Karpas-422 (cell line): ENCODE results near the gene MLLT3. TPM values are rescaled to one million over a fixed set of nuclear protein-coding genes. Genes with fewer than 3 reads are reported as not detected.

Experiments
- DNase-seq: peaks from one replicate; pipeline ENCODE4 v3.0.0-alpha.2; 2015
- H2AFZ ChIP-seq: fragments of 200-600 bp; sonication (generic); 2 replicates; pipeline ENCODE4 v1.6.1; 2014; ENCODE audit warnings: antibody characterized with exemption, low read length, mixed read lengths
- H3K27ac ChIP-seq: fragments of 200-600 bp; sonication (generic); 2 replicates; pipeline ENCODE4 v1.5.1; 2014; ENCODE audit warnings: mild to moderate bottlenecking, low read length, moderate library complexity
- H3K27me3 ChIP-seq: fragments of 200-600 bp; sonication (generic); 2 replicates; pipeline ENCODE4 v1.6.1; 2014; ENCODE audit warnings: low read length, mixed read lengths
- H3K36me3 ChIP-seq: fragments of 200-600 bp; sonication (generic); 2 replicates; pipeline ENCODE4 v1.6.1; 2014; ENCODE audit warnings: low read length, mixed read lengths; ENCODE audit not compliant: insufficient read depth
- H3K4me1 ChIP-seq: fragments of 200-600 bp; sonication (generic); 2 replicates; pipeline ENCODE4 v1.6.1; 2014; ENCODE audit warnings: mild to moderate bottlenecking, low read length, mixed read lengths
- H3K4me2 ChIP-seq: fragments of 200-600 bp; sonication (generic); 2 replicates; pipeline ENCODE4 v1.6.1; 2014; ENCODE audit warnings: low read length, low read depth, mild to moderate bottlenecking; ENCODE audit not compliant: poor library complexity, severe bottlenecking
- H3K4me3 ChIP-seq: fragments of 200-600 bp; sonication (generic); 2 replicates; pipeline ENCODE4 v1.5.1; 2014; ENCODE audit warnings: mild to moderate bottlenecking, antibody characterized with exemption, low read length, mixed read lengths
- H3K79me2 ChIP-seq: fragments of 200-600 bp; sonication (generic); 2 replicates; pipeline ENCODE4 v1.6.1; 2014; ENCODE audit warnings: mild to moderate bottlenecking, low read length, mixed read lengths
- H3K9ac ChIP-seq: fragments of 200-600 bp; sonication (generic); 2 replicates; pipeline ENCODE4 v1.6.0; 2014; ENCODE audit warnings: low read length
- H3K9me2 ChIP-seq: fragments of 200-600 bp; sonication (generic), shearing (Covaris generic); replicated peaks from 2 replicates; pipeline ENCODE4 v1.6.0; 2014; ENCODE audit warnings: mild to moderate bottlenecking, low read length, moderate library complexity; ENCODE audit not compliant: insufficient read depth
- H3K9me3 ChIP-seq: fragments of 300-700, 200-600 bp; sonication (generic); 2 replicates; pipeline ENCODE4 v1.6.1; 2014; ENCODE audit warnings: low read length, mixed read lengths
- H4K20me1 ChIP-seq: fragments of 200-600 bp; sonication (generic); 2 replicates; pipeline ENCODE4 v1.6.1; 2014; ENCODE audit warnings: mild to moderate bottlenecking, antibody characterized with exemption, low read length, low read depth; ENCODE audit not compliant: insufficient read depth
- total RNA-seq: library from RNA; depleted of rRNA; stranded (reverse); fragments of >200 nt; shearing (Covaris generic); gene quantifications from 2 replicates; pipeline ENCODE4 v1.2.3, GENCODE V29; 2014; ENCODE audit warnings: low replicate concordance

MLLT3 gene
- total RNA-seq, 1 experiment from 2014 or later = 5.8 TPM

DNA sequence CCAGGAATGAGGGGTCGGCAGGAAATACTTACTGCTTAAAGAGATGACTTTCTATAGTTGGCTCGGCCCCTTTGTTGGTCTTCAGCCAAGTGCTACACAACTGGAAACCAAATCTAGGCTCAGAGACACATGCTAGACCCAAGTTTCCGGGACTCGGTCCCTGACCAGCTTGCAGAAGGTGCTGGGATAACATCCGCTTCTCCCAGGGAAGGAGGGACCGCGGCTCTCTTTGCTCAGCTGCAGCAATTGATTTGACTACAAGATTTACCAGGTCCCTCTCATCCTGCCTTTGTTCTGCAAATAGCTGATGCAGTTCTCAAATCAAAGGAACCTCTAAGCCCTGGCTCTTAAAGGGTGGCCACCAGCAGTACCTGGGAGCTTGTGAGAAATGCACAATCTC is 314.7 kb downstream of the MLLT3 start:
- H3K4me2 ChIP-seq = no peak overlapping the region
- no peak overlapping the region for H3K9ac ChIP-seq
- H3K4me3 ChIP-seq = no peak overlapping the region
- no peaks in the 10 kb centered on the region for H3K9me3 ChIP-seq
- no peaks in the 10 kb centered on the region for H3K27me3 ChIP-seq
- H2AFZ ChIP-seq = no peak overlapping the region
- H3K9me2 ChIP-seq = no peaks in the 10 kb centered on the region
- H3K4me1 ChIP-seq = no peaks in the 10 kb centered on the region
- no peaks in the 10 kb centered on the region for H4K20me1 ChIP-seq
- no peak for DNase-seq
- H3K27ac ChIP-seq = no peak overlapping the region
- H3K36me3 ChIP-seq = no peaks in the 10 kb centered on the region
- H3K79me2 ChIP-seq = no peaks in the 10 kb centered on the region

DNA sequence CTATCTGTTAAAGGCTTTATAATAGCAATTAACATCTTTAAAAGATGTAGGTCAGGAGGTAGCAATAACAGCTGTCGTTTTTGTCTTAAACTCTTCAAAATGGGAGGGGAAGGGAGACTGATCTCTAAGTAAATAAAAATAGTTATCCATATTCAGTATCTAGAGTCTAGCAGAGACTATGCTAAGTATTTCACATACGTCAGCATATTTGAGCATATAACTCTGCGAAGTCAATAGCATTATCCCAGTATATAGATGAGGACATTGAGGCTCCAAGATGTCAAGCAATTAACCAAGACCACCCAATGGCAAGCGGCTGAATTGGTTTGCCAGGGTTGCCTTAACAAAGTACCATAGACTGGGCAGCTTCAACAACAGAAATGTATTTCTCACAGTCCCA is 316.8 kb downstream of the MLLT3 start:
- H4K20me1 ChIP-seq = no peaks in the 10 kb centered on the region
- no peak overlapping the region for H3K27ac ChIP-seq
- H3K27me3 ChIP-seq = 0 out of 2 replicates have a peak, but pooled peaks cover 2% of the 10 kb centered on the region
- H2AFZ ChIP-seq = no peak overlapping the region
- H3K4me1 ChIP-seq = no peaks in the 10 kb centered on the region
- no peak overlapping the region for H3K9ac ChIP-seq
- no peak overlapping the region for H3K4me2 ChIP-seq
- no peak overlapping the region for H3K4me3 ChIP-seq
- no peaks in the 10 kb centered on the region for H3K36me3 ChIP-seq
- H3K79me2 ChIP-seq = no peaks in the 10 kb centered on the region
- no peaks in the 10 kb centered on the region for H3K9me3 ChIP-seq
- DNase-seq = no peak
- no peaks in the 10 kb centered on the region for H3K9me2 ChIP-seq

DNA sequence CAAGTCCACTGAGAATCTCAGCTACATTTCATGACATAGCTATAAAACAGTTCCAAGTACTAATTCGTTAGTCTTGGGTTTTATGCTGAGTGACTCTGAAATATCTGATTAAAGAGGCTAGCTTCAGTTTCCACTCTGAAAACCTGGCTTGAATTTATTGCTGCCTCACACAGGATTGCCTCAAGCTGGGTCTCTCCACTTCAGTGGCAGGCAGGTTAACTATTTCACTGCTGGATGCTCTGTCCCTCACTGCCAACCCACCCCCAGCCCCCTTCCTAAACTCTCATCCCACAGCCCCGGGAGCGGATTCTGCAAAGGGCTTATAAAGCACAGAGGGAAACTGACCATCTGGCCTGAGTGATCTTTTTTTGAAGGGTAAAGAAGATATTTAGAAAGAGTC is 318.3 kb downstream of the MLLT3 start:
- Histone ChIP-seq H2AFZ (no peak overlapping the region), H3K9me2 (no peaks in the 10 kb centered on the region), H4K20me1 (no peaks in the 10 kb centered on the region)

DNA sequence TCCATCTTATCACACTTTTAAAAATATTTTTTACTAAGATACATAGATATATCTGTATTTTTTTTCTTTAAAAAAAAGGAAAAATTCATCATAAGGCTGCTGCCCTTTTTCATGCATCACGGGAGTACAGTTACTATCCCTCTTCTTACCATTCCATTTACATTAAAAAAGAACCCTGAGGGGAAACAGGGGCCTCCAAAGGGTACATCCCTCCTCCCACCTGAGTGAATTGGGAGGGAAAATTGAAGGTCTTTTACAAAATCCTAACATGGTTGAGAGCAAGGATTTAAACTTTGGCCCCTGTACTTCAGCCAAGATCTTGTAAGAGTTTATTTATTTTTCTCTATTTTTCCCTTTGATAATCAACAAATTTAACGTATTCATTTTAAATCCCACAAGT is 319.2 kb downstream of the MLLT3 start:
- Histone ChIP-seq H3K27ac (no peak overlapping the region), H4K20me1 (no peaks in the 10 kb centered on the region), H3K4me3 (no peak overlapping the region), H3K9me2 (no peaks in the 10 kb centered on the region), H3K9me3 (no peaks in the 10 kb centered on the region), H3K9ac (no peak overlapping the region), H3K36me3 (no peaks in the 10 kb centered on the region), H3K4me2 (no peak overlapping the region), H3K4me1 (no peaks in the 10 kb centered on the region), H3K27me3 (0 out of 2 replicates have a peak, but pooled peaks cover 2% of the 10 kb centered on the region), H3K79me2 (no peaks in the 10 kb centered on the region), H2AFZ (no peak overlapping the region)
- DNase-seq = no peak

More for the DNA sequence above, 318.3 kb downstream of the MLLT3 start:
- Histone ChIP-seq H3K4me2 (no peak overlapping the region), H3K4me3 (no peak overlapping the region), H3K4me1 (no peaks in the 10 kb centered on the region), H3K9ac (no peak overlapping the region), H3K79me2 (no peaks in the 10 kb centered on the region), H3K9me3 (no peaks in the 10 kb centered on the region), H3K27ac (no peak overlapping the region), H3K36me3 (no peaks in the 10 kb centered on the region), H3K27me3 (0 out of 2 replicates have a peak, but pooled peaks cover 2% of the 10 kb centered on the region)
- no peak for DNase-seq

DNA sequence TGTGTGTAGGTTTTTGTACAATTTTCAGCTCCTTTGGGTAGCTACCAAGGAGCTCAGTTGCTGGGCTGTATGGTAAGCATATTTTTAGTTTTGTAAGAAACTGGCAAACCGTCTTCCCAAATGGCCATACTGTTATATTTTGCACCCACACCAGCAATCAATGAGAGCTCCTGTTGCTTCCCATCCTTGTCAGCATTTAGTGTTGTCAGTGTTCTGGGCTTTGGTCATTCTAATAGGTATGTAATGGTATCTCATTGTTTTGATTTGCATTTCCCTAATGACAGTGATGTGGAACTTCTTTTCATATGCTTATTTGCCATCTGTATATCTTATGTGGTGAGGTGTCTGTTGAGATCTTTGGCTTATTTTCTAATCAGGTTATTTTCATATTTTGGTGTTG is 320.1 kb downstream of the MLLT3 start:
- H3K9me2 ChIP-seq = no peaks in the 10 kb centered on the region
- H3K36me3 ChIP-seq = no peaks in the 10 kb centered on the region
- no peak overlapping the region for H3K4me2 ChIP-seq
- no peaks in the 10 kb centered on the region for H4K20me1 ChIP-seq
- H3K4me3 ChIP-seq = no peak overlapping the region
- H3K4me1 ChIP-seq = no peaks in the 10 kb centered on the region
- H3K27ac ChIP-seq = no peak overlapping the region
- no peaks in the 10 kb centered on the region for H3K9me3 ChIP-seq
- no peak overlapping the region for H3K9ac ChIP-seq
- 0 out of 2 replicates have a peak, but pooled peaks cover 2% of the 10 kb centered on the region for H3K27me3 ChIP-seq
- DNase-seq = no peak
- H2AFZ ChIP-seq = no peak overlapping the region
- H3K79me2 ChIP-seq = no peaks in the 10 kb centered on the region

GRCh38 chr9:20300430-20301115 is 321.7 kb downstream of the MLLT3 start:
- Histone ChIP-seq H3K9ac (no peak overlapping the region), H3K27ac (no peak overlapping the region), H3K9me3 (no peaks in the 10 kb centered on the region), H3K4me2 (no peak overlapping the region), H3K27me3 (0 out of 2 replicates have a peak, but pooled peaks cover 2% of the 10 kb centered on the region), H3K4me3 (no peak overlapping the region), H2AFZ (no peak overlapping the region), H3K79me2 (no peaks in the 10 kb centered on the region), H3K4me1 (no peaks in the 10 kb centered on the region), H3K9me2 (no peaks in the 10 kb centered on the region), H4K20me1 (no peaks in the 10 kb centered on the region), H3K36me3 (no peaks in the 10 kb centered on the region)
- DNase-seq = no peak

DNA sequence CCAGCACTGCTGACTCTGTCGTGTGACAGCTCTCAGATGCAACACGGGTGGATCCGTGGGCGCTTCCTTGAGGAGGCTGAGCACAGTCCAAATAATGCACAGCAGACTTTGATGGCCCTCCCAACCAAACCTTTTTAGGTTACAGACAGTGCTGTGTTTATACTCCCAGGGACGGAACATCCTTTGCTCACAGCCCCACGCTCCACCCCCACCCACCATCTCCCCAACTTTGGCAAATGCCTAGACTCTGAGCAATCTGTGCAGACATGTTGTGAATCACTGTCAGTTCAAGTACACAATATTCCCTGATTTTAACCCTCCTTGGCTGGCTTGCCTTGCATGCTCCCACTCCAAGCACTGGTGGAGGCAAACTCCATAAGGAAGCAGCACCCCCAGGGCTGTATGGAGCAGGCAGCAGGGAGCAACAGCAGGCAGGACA is 324.6 kb downstream of the MLLT3 start:
- Histone ChIP-seq H4K20me1 (no peaks in the 10 kb centered on the region), H3K27ac (no peak overlapping the region), H3K27me3 (0 out of 2 replicates have a peak, but pooled peaks cover 2% of the 10 kb centered on the region), H3K4me1 (no peaks in the 10 kb centered on the region), H3K79me2 (no peaks in the 10 kb centered on the region), H3K36me3 (no peaks in the 10 kb centered on the region), H3K4me2 (no peak overlapping the region), H3K4me3 (no peak overlapping the region), H3K9ac (no peak overlapping the region), H3K9me3 (no peaks in the 10 kb centered on the region), H3K9me2 (no peaks in the 10 kb centered on the region), H2AFZ (no peak overlapping the region)
- no peak for DNase-seq

DNA sequence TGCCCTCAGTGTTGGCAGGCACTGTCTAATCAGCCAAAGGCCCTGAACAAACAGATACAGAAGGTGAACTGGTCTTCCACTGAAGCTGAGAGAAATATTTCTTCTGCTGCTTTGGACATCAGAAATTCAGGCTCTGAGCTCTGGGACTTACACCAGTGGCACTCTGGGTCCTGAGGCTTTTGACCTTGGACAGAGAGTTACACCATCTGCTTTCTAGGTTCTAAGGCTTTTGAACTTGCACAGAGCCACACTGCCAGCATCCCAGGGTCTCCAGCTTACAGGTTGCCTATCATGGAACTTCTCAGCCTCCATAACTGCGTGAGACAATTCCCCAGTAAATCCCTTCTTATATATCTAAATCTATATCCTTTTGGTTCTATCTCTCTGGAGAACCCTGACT is 326.7 kb downstream of the MLLT3 start:
- no peaks in the 10 kb centered on the region for H3K27me3 ChIP-seq
- H4K20me1 ChIP-seq = no peaks in the 10 kb centered on the region
- no peak overlapping the region for H3K4me3 ChIP-seq
- H3K4me2 ChIP-seq = no peak overlapping the region
- H3K79me2 ChIP-seq = no peaks in the 10 kb centered on the region
- H3K9ac ChIP-seq = no peak overlapping the region
- H3K4me1 ChIP-seq = no peaks in the 10 kb centered on the region
- no peaks in the 10 kb centered on the region for H3K36me3 ChIP-seq
- no peaks in the 10 kb centered on the region for H3K9me2 ChIP-seq
- no peak overlapping the region for H2AFZ ChIP-seq
- no peak overlapping the region for H3K27ac ChIP-seq
- DNase-seq = no peak
- H3K9me3 ChIP-seq = no peaks in the 10 kb centered on the region
